WI38 (cell line): Measurements from ENCODE around the gene LAMP5.

Experiments used
- H3K4me3 ChIP-seq: 2 replicates; pipeline ENCODE4 v1.5.1; 2011; ENCODE audit warnings: low read depth, mild to moderate bottlenecking, control low read depth, low read length
- TF ChIP-seq, protein P1 (sequence below): IDR thresholded peaks from 2 replicates; pipeline ENCODE4 v1.5.1; 2012; ENCODE audit warnings: low read depth, mild to moderate bottlenecking, control low read depth, low read length

LAMP5 gene

DNA sequence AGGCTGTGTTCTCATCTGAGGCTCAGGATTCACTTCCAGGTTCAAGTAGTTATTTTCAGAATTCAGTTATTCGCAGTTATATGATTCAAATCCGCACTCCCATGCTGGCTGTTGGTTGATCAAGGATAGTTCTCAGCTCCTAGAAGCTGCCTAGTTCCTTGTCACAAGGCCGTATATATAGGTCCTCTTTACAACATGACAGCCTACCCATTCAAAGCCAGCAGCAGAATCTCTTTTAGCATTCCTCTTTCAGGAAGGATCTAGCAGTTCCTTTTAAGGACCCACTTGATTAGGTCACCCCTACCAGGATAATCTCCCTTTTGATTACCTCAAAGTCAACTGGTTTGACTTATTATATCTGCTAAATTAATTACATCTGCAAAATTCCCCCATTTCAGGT is 23.8 kb upstream of the LAMP5 start:
- no peak overlapping the region for H3K4me3 ChIP-seq
- TF ChIP-seq, protein P1, sequence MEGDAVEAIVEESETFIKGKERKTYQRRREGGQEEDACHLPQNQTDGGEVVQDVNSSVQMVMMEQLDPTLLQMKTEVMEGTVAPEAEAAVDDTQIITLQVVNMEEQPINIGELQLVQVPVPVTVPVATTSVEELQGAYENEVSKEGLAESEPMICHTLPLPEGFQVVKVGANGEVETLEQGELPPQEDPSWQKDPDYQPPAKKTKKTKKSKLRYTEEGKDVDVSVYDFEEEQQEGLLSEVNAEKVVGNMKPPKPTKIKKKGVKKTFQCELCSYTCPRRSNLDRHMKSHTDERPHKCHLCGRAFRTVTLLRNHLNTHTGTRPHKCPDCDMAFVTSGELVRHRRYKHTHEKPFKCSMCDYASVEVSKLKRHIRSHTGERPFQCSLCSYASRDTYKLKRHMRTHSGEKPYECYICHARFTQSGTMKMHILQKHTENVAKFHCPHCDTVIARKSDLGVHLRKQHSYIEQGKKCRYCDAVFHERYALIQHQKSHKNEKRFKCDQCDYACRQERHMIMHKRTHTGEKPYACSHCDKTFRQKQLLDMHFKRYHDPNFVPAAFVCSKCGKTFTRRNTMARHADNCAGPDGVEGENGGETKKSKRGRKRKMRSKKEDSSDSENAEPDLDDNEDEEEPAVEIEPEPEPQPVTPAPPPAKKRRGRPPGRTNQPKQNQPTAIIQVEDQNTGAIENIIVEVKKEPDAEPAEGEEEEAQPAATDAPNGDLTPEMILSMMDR: no peak

DNA sequence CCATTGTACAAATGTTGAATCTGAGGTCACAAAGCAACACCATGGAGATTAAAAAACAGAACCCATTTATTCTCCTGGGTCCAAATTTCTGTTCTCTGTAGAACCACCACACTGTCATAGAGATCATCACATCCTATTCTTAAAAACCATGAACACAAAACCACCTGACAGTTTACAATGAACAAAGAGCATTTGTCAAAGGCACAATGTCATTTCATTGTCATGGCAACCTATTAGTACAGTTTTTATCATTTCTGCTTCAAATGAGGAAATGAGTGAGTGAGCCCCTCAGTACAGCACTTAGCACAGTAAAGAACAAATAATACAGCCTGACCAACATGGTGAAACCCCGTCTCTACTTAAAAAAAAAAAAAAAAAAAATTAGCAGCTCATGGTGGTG is 23.1 kb upstream of the LAMP5 start:
- TF ChIP-seq, protein P1: no peak
- H3K4me3 ChIP-seq: no peak overlapping the region

DNA sequence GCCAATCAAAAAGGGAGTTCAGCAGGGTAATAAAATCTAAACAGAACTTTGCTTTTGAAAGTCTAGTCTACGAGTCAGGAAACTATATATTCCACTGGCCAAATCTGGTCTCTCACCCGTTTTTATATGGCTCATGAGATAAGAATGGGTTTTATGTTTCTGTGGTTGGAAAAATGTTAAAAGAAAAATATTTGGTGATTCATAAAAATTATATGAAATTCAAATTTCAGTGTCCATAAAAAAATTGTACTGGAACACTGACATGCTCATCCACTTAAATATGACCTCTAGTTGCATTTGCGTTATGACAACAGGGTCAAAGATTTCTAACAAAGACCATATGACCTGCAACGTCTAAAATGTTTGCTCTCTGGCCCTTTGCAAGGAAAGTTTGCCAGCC is 22.3 kb upstream of the LAMP5 start:
- TF ChIP-seq, protein P1: no peak
- no peak overlapping the region for H3K4me3 ChIP-seq

DNA sequence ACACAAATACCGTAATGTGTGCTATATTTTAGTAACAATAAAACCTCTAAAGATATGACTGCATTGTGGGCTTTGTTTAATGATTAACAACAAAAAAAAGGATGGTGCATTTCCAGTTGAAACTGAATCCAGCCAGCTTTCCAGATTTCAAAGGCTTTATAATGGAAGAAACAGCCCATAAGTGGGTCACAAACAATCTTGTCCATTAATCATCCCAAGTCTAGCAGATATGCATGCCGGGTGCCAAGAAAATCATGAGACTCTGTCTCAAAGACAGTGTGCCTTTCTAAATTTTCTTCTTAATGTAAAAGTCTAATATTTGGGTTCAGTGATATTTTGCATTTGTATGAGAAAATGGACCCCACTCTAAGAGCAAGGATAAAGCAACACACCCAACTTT is 20.6 kb upstream of the LAMP5 start:
- no peak overlapping the region for H3K4me3 ChIP-seq
- TF ChIP-seq, protein P1: no peak

DNA sequence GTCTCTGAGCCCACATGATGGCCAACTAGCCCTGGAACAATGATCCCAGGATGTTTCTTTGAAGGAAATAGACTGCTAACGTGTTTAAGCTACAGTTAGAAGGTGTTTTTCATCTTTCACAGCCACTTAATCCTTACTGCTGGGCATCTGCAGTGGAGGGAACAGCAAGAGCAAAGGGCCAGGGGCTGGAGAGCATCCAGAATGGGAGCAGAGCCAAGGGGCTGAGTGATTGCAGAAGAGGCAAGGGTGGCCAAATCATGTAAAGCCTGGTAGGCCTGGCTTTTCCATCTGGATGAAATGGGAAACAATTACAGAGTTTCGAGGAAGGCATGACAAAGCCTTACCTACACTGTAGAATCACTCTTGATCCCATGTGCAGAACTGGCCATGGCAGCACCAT is 18.7 kb upstream of the LAMP5 start:
- H3K4me3 ChIP-seq: no peak overlapping the region
- TF ChIP-seq, protein P1: no peak

DNA sequence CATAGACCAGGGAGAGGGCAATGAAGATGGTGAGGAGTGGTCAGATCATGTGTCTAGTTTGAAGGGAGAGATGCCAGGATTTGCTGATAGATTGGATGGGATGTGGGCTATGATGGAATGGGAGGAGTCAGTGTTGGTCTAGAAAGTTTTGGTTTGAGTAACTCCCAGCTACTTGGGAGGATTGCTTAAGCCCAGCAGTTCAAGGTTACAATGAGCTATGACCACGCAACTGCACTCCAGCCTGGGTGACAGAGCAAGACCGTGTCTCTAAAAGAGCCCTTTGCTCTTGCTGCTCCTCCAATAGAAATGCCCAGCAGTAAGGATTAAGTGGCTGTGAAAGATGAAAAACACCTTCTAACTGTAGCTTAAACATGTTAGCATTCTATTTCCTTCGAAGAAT is 18.2 kb upstream of the LAMP5 start:
- TF ChIP-seq, protein P1: no peak
- H3K4me3 ChIP-seq: no peak overlapping the region

DNA sequence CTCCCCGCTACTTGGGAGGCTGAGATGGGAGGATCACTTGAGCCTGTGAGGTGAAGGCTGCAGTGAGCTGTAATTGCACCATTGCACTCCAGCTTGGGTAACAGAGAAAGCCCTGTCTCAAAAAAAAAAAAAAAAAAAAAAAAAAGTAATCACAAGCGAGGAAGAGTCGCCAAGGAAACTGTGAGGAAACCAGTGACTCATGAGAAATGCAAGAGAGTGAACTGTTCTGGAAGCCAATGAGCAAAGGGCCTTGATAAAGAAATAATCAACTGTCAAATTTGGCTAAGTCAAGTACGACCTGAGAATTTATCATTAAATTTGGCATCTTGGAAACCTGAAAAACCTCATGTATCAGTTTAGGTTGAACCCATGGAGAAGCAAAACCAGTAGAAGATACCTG is 16.1 kb upstream of the LAMP5 start:
- TF ChIP-seq, protein P1: no peak
- no peak overlapping the region for H3K4me3 ChIP-seq
